ENCODE data around the gene LOXL3. TPM values are rescaled to one million over a fixed set of nuclear protein-coding genes. Genes with fewer than 3 reads are reported as not detected.

Gene LOXL3
- total and polyA plus RNA-seq, 2 of the 8 experiments (the other 6 are each of a cell fraction or from before 2014, with no cell fraction given) = 22.4 to 27.2 TPM

DNA sequence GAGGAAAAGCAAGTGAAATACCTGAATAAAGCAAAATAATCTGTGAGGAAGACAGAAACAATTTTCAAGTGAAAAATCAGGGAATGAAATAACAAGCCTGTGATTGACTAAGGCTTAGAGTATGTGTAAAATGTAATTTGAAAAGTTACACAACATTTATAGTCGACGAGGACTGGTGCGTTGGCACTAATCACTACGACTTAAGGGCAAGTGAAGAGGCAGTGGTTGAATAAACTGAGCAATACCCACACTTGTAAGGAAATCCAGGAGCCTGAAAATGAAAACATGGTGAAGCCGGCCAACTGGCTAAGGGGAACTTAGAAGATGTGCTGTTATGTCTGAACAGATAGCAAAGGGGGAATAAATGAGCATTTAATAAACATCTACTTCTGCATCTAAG is 14.1 kb upstream of the LOXL3 start:
- H3K9ac ChIP-seq (replicated peaks in 1 of 4; ENCODE audit: extremely low read depth in 1 of 4, low read depth in 3 of 4, low read length in 3 of 4) = no peak overlapping the region
- H2BK20ac ChIP-seq (ENCODE audit: low read length) = no peak overlapping the region
- no peak overlapping the region for H3K4me3 ChIP-seq (ENCODE audit: extremely low read depth in 1 of 4, insufficient read depth in 2 of 4, low read depth in 3 of 4, low read length in 4 of 4)
- ChIA-PET CTCF (ENCODE audit: partially characterized antibody) (interaction anchor here (0.9 to 4.4 kb wide), 4 partner anchors 7 to 22 kb away, joined by 3 to 24 read pairs (median 3); no protein-coding TSS in a partner anchor), POLR2A (ENCODE audit: partially characterized antibody) (interaction anchor here (1.0 to 1.2 kb wide), 2 partner anchors 11 to 13 kb away, joined by 3 to 4 read pairs; no protein-coding TSS in a partner anchor)
- no peak overlapping the region for H2BK5ac ChIP-seq (ENCODE audit: low read depth, low read length)
- no peaks in the 10 kb centered on the region for H3K36me3 ChIP-seq (ENCODE audit: control insufficient read depth in 2 of 4, insufficient read depth in 4 of 4, low read length in 3 of 4)
- no peak overlapping the region for H3K23ac ChIP-seq (ENCODE audit: insufficient read length)
- H2AFZ ChIP-seq (ENCODE audit: low read length) = no peak overlapping the region
- H2AK5ac ChIP-seq (ENCODE audit: low read depth, low read length) = no peak overlapping the region
- no peak overlapping the region for H4K8ac ChIP-seq (ENCODE audit: extremely low read depth, insufficient read depth, low read length)
- no peaks in the 10 kb centered on the region for H3K79me2 ChIP-seq (ENCODE audit: control insufficient read depth in 1 of 2, insufficient read depth in 2 of 2, low read length in 2 of 2)
- FAIRE-seq (no peak), DNase-seq (ENCODE audit: low read depth in 1 of 2, low spot score in 2 of 2) (no peak)
- peaks cover 2% of the 10 kb centered on the region; the same call in 1 of the 2 replicates for H3K23me2 ChIP-seq (ENCODE audit: low read depth, low read length)
- H3K9me3 ChIP-seq (ENCODE audit: insufficient read depth in 2 of 2, low read depth in 1 of 2, low read length in 1 of 2) = no peaks in the 10 kb centered on the region
- H3K18ac ChIP-seq (ENCODE audit: extremely low read depth, low read length) = no peak overlapping the region
- H4K20me1 ChIP-seq (replicated peaks in 1 of 2; ENCODE audit: control insufficient read depth in 1 of 2, insufficient read depth in 2 of 2, low read length in 2 of 2) = no peaks in the 10 kb centered on the region
- H3K27me3 ChIP-seq (replicated peaks in 1 of 4; ENCODE audit: control insufficient read depth in 3 of 4, extremely low read depth in 1 of 4, insufficient read depth in 3 of 4, low read length in 3 of 4) = no peaks in the 10 kb centered on the region
- no peaks in the 10 kb centered on the region for H3K4me1 ChIP-seq (replicated peaks in 1 of 4; ENCODE audit: control insufficient read depth in 3 of 4, insufficient read depth in 4 of 4, low read length in 3 of 4)
- H3K4me2 ChIP-seq (ENCODE audit: insufficient read depth in 1 of 2, low read depth in 2 of 2, low read length in 2 of 2) = no peak overlapping the region
- H4K5ac ChIP-seq (ENCODE audit: insufficient read length, low read depth, low read length) = no peak overlapping the region
- H2BK12ac ChIP-seq (ENCODE audit: low read depth, low read length) = no peak overlapping the region
- no peak overlapping the region for H3K56ac ChIP-seq (replicated peaks; ENCODE audit: insufficient read length, low read depth, low read length)
- TF ChIP-seq POU5F1 (IDR thresholded peaks at IDR 0.05; ENCODE audit: low read depth, low read length) = no peak
- no peak for TF ChIP-seq CBX8 (IDR thresholded peaks at IDR 0.05; ENCODE audit: borderline replicate concordance, low read depth, low read length)
- TF ChIP-seq HDAC6 (IDR thresholded peaks at IDR 0.05; ENCODE audit: low read depth, low read length) = no peak
- no peak for TF ChIP-seq SP4 (IDR thresholded peaks at IDR 0.05; ENCODE audit: low read length)
- TF ChIP-seq TCF12 (IDR thresholded peaks at IDR 0.05; ENCODE audit: low read depth, low read length) = no peak
- no peak for TF ChIP-seq SUZ12 (IDR thresholded peaks at IDR 0.05; ENCODE audit: low read length)
- TF ChIP-seq MAFK (IDR thresholded peaks at IDR 0.05; ENCODE audit: low read depth, low read length) = no peak
- no peak for TF ChIP-seq RFX5 (IDR thresholded peaks at IDR 0.05; ENCODE audit: borderline replicate concordance, low read depth, low read length)
- TF ChIP-seq GABPA (IDR thresholded peaks at IDR 0.05; ENCODE audit: borderline replicate concordance, insufficient read depth, low read length) = no peak
- no peak for TF ChIP-seq PHF8 (conservative IDR thresholded peaks at IDR 0.05; ENCODE audit: low read depth, low read length)
- no peak for TF ChIP-seq EZH2 (IDR thresholded peaks at IDR 0.05; ENCODE audit: low read depth, low read length, severe bottlenecking)
- no peak overlapping the region for H3K27ac ChIP-seq (ENCODE audit: low read depth, low read length)
- no peak overlapping the region for H2BK120ac ChIP-seq (replicated peaks; ENCODE audit: low read depth, low read length)
- 0 out of 2 replicates have a peak, but pooled peaks cover 2% of the 10 kb centered on the region for H3K79me1 ChIP-seq (ENCODE audit: low read depth, low read length)
- H3K14ac ChIP-seq (ENCODE audit: insufficient read length) = no peak overlapping the region
- no peak overlapping the region for H4K91ac ChIP-seq (replicated peaks; ENCODE audit: insufficient read length, low read length)
- H3K4ac ChIP-seq (replicated peaks; ENCODE audit: insufficient read length, low read depth, low read length) = no peak overlapping the region
- 92% methylated on average over 5 of the region's 5 CpGs; no CpG with 5 or more reads in 1 of the 2 experiments for WGBS, 2 experiments (ENCODE audit: extremely low coverage in 1 of 2, insufficient coverage in 1 of 2, insufficient read length in 1 of 2, insufficient replicate concordance in 2 of 2, low coverage in 1 of 2, low lambda C conversion rate in 2 of 2, missing lambda C conversion rate in 1 of 2)
- H2BK15ac ChIP-seq (ENCODE audit: low read length) = no peak overlapping the region
